Measurements from ENCODE around the gene A4GNT.
"Not testable (repeated sequence)": the region's sequence is repeated elsewhere in the genome, so short reads cannot be mapped to it uniquely, and the experiment has no call there.

The A4GNT gene

DNA sequence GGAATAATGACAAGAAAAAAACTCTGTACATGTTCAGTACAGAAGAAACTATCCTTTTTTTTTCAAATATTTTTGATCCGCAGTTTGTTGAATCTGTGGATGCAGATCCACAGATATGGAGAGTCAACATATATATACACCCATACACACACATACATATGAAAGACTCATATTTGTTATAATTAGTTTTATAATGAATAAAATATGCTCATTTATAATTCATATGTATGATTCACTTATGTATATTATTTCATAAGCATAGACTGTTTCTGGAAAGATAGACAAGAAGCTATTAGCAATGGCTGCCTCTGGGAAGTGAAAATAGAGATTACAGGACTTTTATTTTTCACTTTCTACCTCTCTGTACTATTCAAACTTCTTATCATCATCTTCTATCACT is 26.6 kb downstream of the A4GNT start:
- no peak overlapping the region for H2AFZ ChIP-seq (ENCODE audit: low read depth, low read length)
- WGBS: no CpG with 5 or more reads among the region's 1 CpG
- H2BK120ac ChIP-seq (ENCODE audit: low read depth, low read length): no peak overlapping the region
- no peaks in the 10 kb centered on the region for H3K9me3 ChIP-seq (ENCODE audit: control insufficient read depth, low read length)
- no peak overlapping the region for H3K4ac ChIP-seq (ENCODE audit: low read depth in 1 of 2, low read length in 2 of 2)
- H4K91ac ChIP-seq (ENCODE audit: low read length): no peak overlapping the region
- no peak overlapping the region for H3K18ac ChIP-seq (ENCODE audit: low read depth in 1 of 2, low read length in 2 of 2)
- H3K36me3 ChIP-seq (ENCODE audit: control insufficient read depth in 1 of 2, insufficient read depth in 2 of 2, low read depth in 1 of 2, low read length in 2 of 2): peaks cover 26 to 38% of the 10 kb centered on the region in 2 experiments
- H3K9ac ChIP-seq (ENCODE audit: low read length): no peak overlapping the region
- H3K79me1 ChIP-seq (replicated peaks; ENCODE audit: low read length, poor library complexity, severe bottlenecking): peaks cover 42% of the 10 kb centered on the region
- H3K4me2 ChIP-seq (ENCODE audit: low read length, poor library complexity, severe bottlenecking): no peak overlapping the region
- no peak overlapping the region for H3K14ac ChIP-seq (ENCODE audit: low read length in 2 of 2)
- no peak overlapping the region for H3K27ac ChIP-seq (ENCODE audit: low read length, poor library complexity, severe bottlenecking)
- no peak overlapping the region for H2BK15ac ChIP-seq (ENCODE audit: low read depth, poor library complexity, severe bottlenecking)
- H3K27me3 ChIP-seq (ENCODE audit: control insufficient read depth in 1 of 2, insufficient read depth in 1 of 2, low read length in 2 of 2): no peaks in the 10 kb centered on the region
- no peaks in the 10 kb centered on the region for H3K4me1 ChIP-seq (ENCODE audit: control insufficient read depth, insufficient read depth, low read depth, low read length)
- no peak overlapping the region for H2BK5ac ChIP-seq (ENCODE audit: low read depth, low read length, poor library complexity, severe bottlenecking)
- H2AK5ac ChIP-seq (ENCODE audit: low read length, severe bottlenecking): no peak overlapping the region
- H3K23ac ChIP-seq (ENCODE audit: low read length in 2 of 2): no peak overlapping the region
- no peak overlapping the region for H2BK12ac ChIP-seq (ENCODE audit: low read length in 2 of 2)
- no peak for DNase-seq
- no peak overlapping the region for H3K4me3 ChIP-seq (ENCODE audit: insufficient read depth in 1 of 2, low read depth in 1 of 2, low read length in 2 of 2)
- H4K8ac ChIP-seq (ENCODE audit: low read length): no peak overlapping the region

DNA sequence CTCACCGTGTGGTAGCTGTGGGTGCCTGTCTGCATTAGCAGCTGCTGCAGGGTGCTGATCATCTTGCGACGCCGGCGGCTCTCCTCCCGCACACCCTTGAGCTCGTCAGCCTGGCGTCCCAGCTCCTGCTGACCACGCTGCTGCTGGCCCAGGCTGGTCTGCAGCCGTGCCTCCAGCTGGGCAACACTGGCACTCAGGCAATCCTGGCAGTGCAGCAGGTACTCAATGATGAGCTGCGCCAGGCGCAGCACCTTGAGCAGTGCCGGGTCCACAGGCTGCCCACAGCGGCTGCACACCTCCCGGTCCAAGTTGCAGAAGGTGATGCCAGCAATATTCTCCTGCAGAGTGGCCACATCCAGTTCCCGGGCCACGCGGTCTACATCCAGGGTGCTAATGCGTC is 28.7 kb downstream of the A4GNT start:
- Histone ChIP-seq H3K27ac (ENCODE audit: low read length, poor library complexity, severe bottlenecking) (no peak overlapping the region), H2BK15ac (ENCODE audit: low read depth, poor library complexity, severe bottlenecking) (no peak overlapping the region), H4K8ac (ENCODE audit: low read length) (no peak overlapping the region), H3K4ac (ENCODE audit: low read depth in 1 of 2, low read length in 2 of 2) (no peak overlapping the region), H3K9ac (ENCODE audit: low read length) (no peak overlapping the region), H3K79me1 (replicated peaks; ENCODE audit: low read length, poor library complexity, severe bottlenecking) (peaks cover 53% of the 10 kb centered on the region), H3K27me3 (ENCODE audit: control insufficient read depth in 1 of 2, insufficient read depth in 1 of 2, low read length in 2 of 2) (no peaks in the 10 kb centered on the region), H3K14ac (ENCODE audit: low read length in 2 of 2) (no peak overlapping the region), H3K4me2 (ENCODE audit: low read length, poor library complexity, severe bottlenecking) (no peak overlapping the region), H3K36me3 (ENCODE audit: control insufficient read depth in 1 of 2, insufficient read depth in 2 of 2, low read depth in 1 of 2, low read length in 2 of 2) (peaks cover 31 to 38% of the 10 kb centered on the region in 2 experiments), H2BK5ac (ENCODE audit: low read depth, low read length, poor library complexity, severe bottlenecking) (no peak overlapping the region), H2AK5ac (ENCODE audit: low read length, severe bottlenecking) (no peak overlapping the region), H3K9me3 (ENCODE audit: control insufficient read depth, low read length) (no peaks in the 10 kb centered on the region), H3K4me1 (ENCODE audit: control insufficient read depth, insufficient read depth, low read depth, low read length) (peaks cover 2% of the 10 kb centered on the region), H2AFZ (ENCODE audit: low read depth, low read length) (no peak overlapping the region), H3K4me3 (ENCODE audit: insufficient read depth in 1 of 2, low read depth in 1 of 2, low read length in 2 of 2) (no peak overlapping the region), H2BK12ac (ENCODE audit: low read length in 2 of 2) (no peak overlapping the region), H2BK120ac (ENCODE audit: low read depth, low read length) (no peak overlapping the region), H3K23ac (ENCODE audit: low read length in 2 of 2) (no peak overlapping the region), H3K18ac (ENCODE audit: low read depth in 1 of 2, low read length in 2 of 2) (no peak overlapping the region), H4K91ac (ENCODE audit: low read length) (no peak overlapping the region)
- 98% methylated on average over 19 of the region's 19 CpGs for WGBS
- DNase-seq: no peak

DNA sequence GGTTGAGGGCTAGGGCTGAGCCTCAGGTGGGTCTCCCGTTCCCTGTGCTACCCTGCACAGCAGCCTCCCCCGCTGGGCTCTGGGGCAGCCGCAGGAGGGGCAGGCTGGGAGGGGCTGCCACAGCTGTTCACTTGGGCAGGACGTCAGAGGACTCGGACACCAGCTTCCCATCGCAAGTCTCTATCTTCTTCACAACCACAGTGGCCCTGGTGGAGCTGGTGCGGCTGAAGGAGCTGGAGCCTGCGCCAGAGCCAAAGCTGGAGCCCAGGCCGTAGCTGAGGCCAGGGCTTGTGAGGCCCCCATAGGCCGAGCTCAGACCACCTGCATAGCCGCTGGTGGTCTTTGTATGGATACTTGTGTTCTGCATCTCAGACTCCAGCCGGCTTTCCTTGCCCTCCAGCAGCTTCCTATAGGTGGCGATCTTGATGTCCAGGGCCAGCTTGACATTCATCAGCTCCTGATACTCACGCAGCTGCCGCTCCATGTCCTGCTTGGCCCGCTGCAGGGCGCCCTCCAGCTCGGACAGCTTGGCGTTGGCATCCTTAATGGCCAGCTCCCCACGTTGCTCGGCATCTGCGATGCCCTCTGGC is 30.7 kb downstream of the A4GNT start:
- H3K9ac ChIP-seq (ENCODE audit: low read length); H3K18ac ChIP-seq (ENCODE audit: low read depth in 1 of 2, low read length in 2 of 2); H2AFZ ChIP-seq (ENCODE audit: low read depth, low read length); H3K23ac ChIP-seq (ENCODE audit: low read length in 2 of 2); H3K4me3 ChIP-seq (ENCODE audit: insufficient read depth in 1 of 2, low read depth in 1 of 2, low read length in 2 of 2); H2BK5ac ChIP-seq (ENCODE audit: low read depth, low read length, poor library complexity, severe bottlenecking); H2BK12ac ChIP-seq (ENCODE audit: low read length in 2 of 2); H3K4ac ChIP-seq (ENCODE audit: low read depth in 1 of 2, low read length in 2 of 2); H3K27ac ChIP-seq (ENCODE audit: low read length, poor library complexity, severe bottlenecking); H3K27me3 ChIP-seq (ENCODE audit: control insufficient read depth in 1 of 2, insufficient read depth in 1 of 2, low read length in 2 of 2); DNase-seq; H3K4me1 ChIP-seq (ENCODE audit: control insufficient read depth, insufficient read depth, low read depth, low read length); H2BK15ac ChIP-seq (ENCODE audit: low read depth, poor library complexity, severe bottlenecking); H3K9me3 ChIP-seq (ENCODE audit: control insufficient read depth, low read length); H4K8ac ChIP-seq (ENCODE audit: low read length); H2BK120ac ChIP-seq (ENCODE audit: low read depth, low read length); H3K4me2 ChIP-seq (ENCODE audit: low read length, poor library complexity, severe bottlenecking); H3K14ac ChIP-seq (ENCODE audit: low read length in 2 of 2); H2AK5ac ChIP-seq (ENCODE audit: low read length, severe bottlenecking): not testable (repeated sequence)
- peaks cover 54% of the 10 kb centered on the region for H3K79me1 ChIP-seq (replicated peaks; ENCODE audit: low read length, poor library complexity, severe bottlenecking)
- WGBS: 82% methylated on average over 19 of the region's 22 CpGs
- H3K36me3 ChIP-seq (ENCODE audit: control insufficient read depth in 1 of 2, insufficient read depth in 2 of 2, low read depth in 1 of 2, low read length in 2 of 2): peaks cover 36 to 39% of the 10 kb centered on the region in 2 experiments
- H4K91ac ChIP-seq (ENCODE audit: low read length): peak overlapping the region; percentile 50

DNA sequence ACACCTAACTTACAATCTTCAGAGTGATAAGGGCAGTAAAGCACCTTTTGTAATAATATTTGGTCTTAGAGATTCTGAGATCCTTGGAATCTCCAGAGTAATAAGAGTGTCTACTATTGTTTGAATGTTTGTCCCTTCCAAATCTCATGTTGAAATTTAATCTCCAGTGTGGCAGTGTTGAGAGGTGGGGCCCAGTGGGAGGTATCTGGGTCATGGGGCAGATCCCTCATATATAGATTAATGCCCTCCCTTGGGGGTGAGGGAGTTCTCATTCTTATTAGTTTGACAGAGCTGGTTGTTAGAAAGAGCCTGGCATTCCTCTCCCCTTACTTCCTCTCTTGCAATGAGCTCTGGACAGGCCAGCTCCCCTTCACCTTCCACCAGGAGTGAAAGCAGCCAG is 32.8 kb downstream of the A4GNT start:
- Histone ChIP-seq H2AFZ (ENCODE audit: low read depth, low read length) (no peak overlapping the region), H3K27me3 (ENCODE audit: control insufficient read depth in 1 of 2, insufficient read depth in 1 of 2, low read length in 2 of 2) (no peaks in the 10 kb centered on the region), H3K18ac (ENCODE audit: low read depth in 1 of 2, low read length in 2 of 2) (no peak overlapping the region), H3K9ac (ENCODE audit: low read length) (no peak overlapping the region), H4K8ac (ENCODE audit: low read length) (no peak overlapping the region), H3K4me2 (ENCODE audit: low read length, poor library complexity, severe bottlenecking) (no peak overlapping the region), H3K23ac (ENCODE audit: low read length in 2 of 2) (no peak overlapping the region), H2AK5ac (ENCODE audit: low read length, severe bottlenecking) (no peak overlapping the region), H3K4me3 (ENCODE audit: insufficient read depth in 1 of 2, low read depth in 1 of 2, low read length in 2 of 2) (no peak overlapping the region), H2BK12ac (ENCODE audit: low read length in 2 of 2) (no peak overlapping the region), H4K91ac (ENCODE audit: low read length) (no peak overlapping the region), H2BK120ac (ENCODE audit: low read depth, low read length) (no peak overlapping the region), H3K14ac (ENCODE audit: low read length in 2 of 2) (no peak overlapping the region), H3K79me1 (replicated peaks; ENCODE audit: low read length, poor library complexity, severe bottlenecking) (peaks cover 56% of the 10 kb centered on the region), H3K4me1 (ENCODE audit: control insufficient read depth, insufficient read depth, low read depth, low read length) (peaks cover 2% of the 10 kb centered on the region), H2BK15ac (ENCODE audit: low read depth, poor library complexity, severe bottlenecking) (no peak overlapping the region), H3K36me3 (ENCODE audit: control insufficient read depth in 1 of 2, insufficient read depth in 2 of 2, low read depth in 1 of 2, low read length in 2 of 2) (peaks cover 44 to 51% of the 10 kb centered on the region in 2 experiments), H3K9me3 (ENCODE audit: control insufficient read depth, low read length) (no peaks in the 10 kb centered on the region), H3K4ac (ENCODE audit: low read depth in 1 of 2, low read length in 2 of 2) (no peak overlapping the region), H3K27ac (ENCODE audit: low read length, poor library complexity, severe bottlenecking) (no peak overlapping the region), H2BK5ac (ENCODE audit: low read depth, low read length, poor library complexity, severe bottlenecking) (no peak overlapping the region)
- no peak for DNase-seq

Data from mesenchymal stem cell (in vitro differentiated cells and primary cell).